ENCODE results near the gene SLC37A1.

SLC37A1 gene

GRCh38 chr21:42554251-42554961 is 40.8 kb downstream of the SLC37A1 start:
- no peak for DNase-seq
- no peak overlapping the region for H3K27ac ChIP-seq
- in situ Hi-C loops (cut with HindIII; ENCODE audit: low pct_ligation_motif_present, low sequenced_read_pairs) = no loop called here
- H3K4me3 ChIP-seq (ENCODE audit: low read depth, low read length) = no peak overlapping the region
- no peaks in the 10 kb centered on the region for H3K27me3 ChIP-seq (replicated peaks)
- TF ChIP-seq, protein P1, sequence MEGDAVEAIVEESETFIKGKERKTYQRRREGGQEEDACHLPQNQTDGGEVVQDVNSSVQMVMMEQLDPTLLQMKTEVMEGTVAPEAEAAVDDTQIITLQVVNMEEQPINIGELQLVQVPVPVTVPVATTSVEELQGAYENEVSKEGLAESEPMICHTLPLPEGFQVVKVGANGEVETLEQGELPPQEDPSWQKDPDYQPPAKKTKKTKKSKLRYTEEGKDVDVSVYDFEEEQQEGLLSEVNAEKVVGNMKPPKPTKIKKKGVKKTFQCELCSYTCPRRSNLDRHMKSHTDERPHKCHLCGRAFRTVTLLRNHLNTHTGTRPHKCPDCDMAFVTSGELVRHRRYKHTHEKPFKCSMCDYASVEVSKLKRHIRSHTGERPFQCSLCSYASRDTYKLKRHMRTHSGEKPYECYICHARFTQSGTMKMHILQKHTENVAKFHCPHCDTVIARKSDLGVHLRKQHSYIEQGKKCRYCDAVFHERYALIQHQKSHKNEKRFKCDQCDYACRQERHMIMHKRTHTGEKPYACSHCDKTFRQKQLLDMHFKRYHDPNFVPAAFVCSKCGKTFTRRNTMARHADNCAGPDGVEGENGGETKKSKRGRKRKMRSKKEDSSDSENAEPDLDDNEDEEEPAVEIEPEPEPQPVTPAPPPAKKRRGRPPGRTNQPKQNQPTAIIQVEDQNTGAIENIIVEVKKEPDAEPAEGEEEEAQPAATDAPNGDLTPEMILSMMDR (IDR thresholded peaks at IDR 0.05; ENCODE audit: low read depth, low read length, missing control alignments) = no peak
- no peaks in the 10 kb centered on the region for H3K36me3 ChIP-seq (replicated peaks)

DNA sequence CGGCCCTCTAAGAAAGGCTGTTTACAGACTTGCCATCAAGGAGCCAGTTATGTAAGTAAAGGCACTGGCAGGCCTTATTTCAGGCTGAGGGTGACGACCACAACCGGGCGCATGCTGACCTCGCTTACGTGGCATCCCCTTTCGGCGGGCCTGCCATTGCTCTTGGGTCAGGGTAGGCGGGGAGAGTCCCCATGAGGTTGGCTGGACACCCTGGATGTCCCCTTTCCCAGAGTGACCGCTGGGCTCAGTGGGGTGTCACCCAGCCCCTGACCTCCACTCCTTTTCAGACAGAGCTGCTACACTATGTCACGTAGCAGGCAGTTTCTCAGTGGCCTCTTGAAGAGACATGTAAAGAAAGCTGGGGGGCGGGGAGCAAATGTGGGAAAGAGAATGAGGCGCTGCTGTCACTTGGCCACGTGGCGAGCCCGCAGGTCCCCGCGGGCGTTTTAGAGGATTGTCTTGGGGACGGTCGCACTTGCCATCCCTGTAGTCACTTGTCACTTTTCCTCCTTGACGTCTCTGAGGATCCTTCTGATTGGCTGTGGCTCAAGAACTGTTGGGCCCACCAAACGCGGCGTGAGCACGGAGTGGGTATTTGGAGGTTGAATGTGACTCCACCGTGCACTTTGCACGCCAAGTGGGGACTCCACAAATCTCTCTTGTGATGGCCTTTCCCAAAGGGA is 42.2 kb downstream of the SLC37A1 start:
- no peak overlapping the region for H3K27ac ChIP-seq
- H3K36me3 ChIP-seq (replicated peaks) = no peaks in the 10 kb centered on the region
- TF ChIP-seq, protein P1 (IDR thresholded peaks at IDR 0.05; ENCODE audit: low read depth, low read length, missing control alignments) = no peak
- in situ Hi-C loops (cut with HindIII; ENCODE audit: low pct_ligation_motif_present, low sequenced_read_pairs) = no loop called here
- DNase-seq = no peak
- no peaks in the 10 kb centered on the region for H3K27me3 ChIP-seq (replicated peaks)
- H3K4me3 ChIP-seq (ENCODE audit: low read depth, low read length) = no peak overlapping the region

- no peaks in the 10 kb centered on the region for H3K27me3 ChIP-seq (replicated peaks)
- H3K36me3 ChIP-seq (replicated peaks) = no peaks in the 10 kb centered on the region
- TF ChIP-seq, protein P1 (IDR thresholded peaks at IDR 0.05; ENCODE audit: low read depth, low read length, missing control alignments) = no peak
- in situ Hi-C loops (cut with HindIII; ENCODE audit: low pct_ligation_motif_present, low sequenced_read_pairs) = no loop called here
- no peak for DNase-seq
- no peak overlapping the region for H3K4me3 ChIP-seq (ENCODE audit: low read depth, low read length)
- H3K27ac ChIP-seq = no peak overlapping the region
These were observed 42.8 kb downstream of the SLC37A1 start for GRCh38 chr21:42556476-42556875.

DNA sequence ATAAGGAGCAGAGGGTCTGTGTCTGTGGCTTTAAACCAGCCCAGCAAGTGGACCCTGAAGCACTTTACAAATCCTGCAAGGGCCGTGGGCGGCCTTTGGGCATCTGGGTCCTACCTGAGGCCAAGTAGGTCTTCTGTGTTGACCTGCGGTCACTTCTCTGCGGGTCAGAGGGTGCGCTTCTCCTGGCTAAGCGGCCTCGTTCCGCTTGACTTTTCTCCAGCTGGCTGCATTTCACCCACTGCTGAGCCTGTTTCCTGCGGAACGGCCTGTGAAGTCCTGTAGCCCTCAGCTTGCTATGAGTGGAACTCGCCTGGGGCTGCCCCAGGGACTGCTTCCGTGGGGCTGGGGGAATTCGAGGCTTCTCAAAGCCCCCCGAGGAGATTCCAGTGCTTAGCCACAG is 43.3 kb downstream of the SLC37A1 start:
- in situ Hi-C loops (cut with HindIII; ENCODE audit: low pct_ligation_motif_present, low sequenced_read_pairs) = no loop called here
- no peak for DNase-seq

DNA sequence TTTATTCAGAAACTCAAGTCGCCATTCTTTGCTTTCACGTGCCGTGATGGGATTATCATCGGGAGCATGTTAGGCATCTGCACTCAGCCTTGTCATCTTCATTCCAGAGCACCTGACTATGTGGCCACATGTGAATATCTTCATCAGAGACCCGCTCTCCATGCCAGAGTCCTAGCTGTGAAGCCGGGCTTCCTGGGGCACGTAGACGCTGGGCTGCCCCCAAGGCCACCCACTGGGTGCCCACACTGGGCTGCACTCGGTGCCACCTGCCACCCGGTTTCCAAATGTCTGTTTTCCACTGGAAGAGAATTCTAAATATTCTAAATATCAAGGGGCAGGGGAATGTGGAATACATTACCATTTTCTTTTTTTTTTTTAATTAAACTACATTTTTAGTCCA is 43.8 kb downstream of the SLC37A1 start:
- TF ChIP-seq, protein P1 (IDR thresholded peaks at IDR 0.05; ENCODE audit: low read depth, low read length, missing control alignments) = no peak
- Histone ChIP-seq H3K36me3 (replicated peaks) (no peaks in the 10 kb centered on the region), H3K27me3 (replicated peaks) (no peaks in the 10 kb centered on the region), H3K4me3 (ENCODE audit: low read depth, low read length) (no peak overlapping the region), H3K27ac (no peak overlapping the region)
- in situ Hi-C loops (cut with HindIII; ENCODE audit: low pct_ligation_motif_present, low sequenced_read_pairs) = no loop called here
- DNase-seq = no peak

More for the DNA sequence above, 43.3 kb downstream of the SLC37A1 start:
- no peaks in the 10 kb centered on the region for H3K36me3 ChIP-seq (replicated peaks)
- no peak overlapping the region for H3K4me3 ChIP-seq (ENCODE audit: low read depth, low read length)
- H3K27ac ChIP-seq = no peak overlapping the region
- TF ChIP-seq, protein P1 (IDR thresholded peaks at IDR 0.05; ENCODE audit: low read depth, low read length, missing control alignments) = no peak
- H3K27me3 ChIP-seq (replicated peaks) = no peaks in the 10 kb centered on the region

Measured in brain microvascular endothelial cell (primary cell).